ENCODE measurements around the gene CLIP2. TPM values are rescaled to one million over a fixed set of nuclear protein-coding genes. Genes with fewer than 3 reads are reported as not detected.
A peak's percentile ranks its signal among the peaks of the same experiment; 100 is the strongest.
"Not testable (repeated sequence)": the region's sequence is repeated elsewhere in the genome, so short reads cannot be mapped to it uniquely, and the experiment has no call there.

The CLIP2 gene
- total RNA-seq, 2 donors from 2014 or later, result 3.2 to 13.4 TPM

DNA sequence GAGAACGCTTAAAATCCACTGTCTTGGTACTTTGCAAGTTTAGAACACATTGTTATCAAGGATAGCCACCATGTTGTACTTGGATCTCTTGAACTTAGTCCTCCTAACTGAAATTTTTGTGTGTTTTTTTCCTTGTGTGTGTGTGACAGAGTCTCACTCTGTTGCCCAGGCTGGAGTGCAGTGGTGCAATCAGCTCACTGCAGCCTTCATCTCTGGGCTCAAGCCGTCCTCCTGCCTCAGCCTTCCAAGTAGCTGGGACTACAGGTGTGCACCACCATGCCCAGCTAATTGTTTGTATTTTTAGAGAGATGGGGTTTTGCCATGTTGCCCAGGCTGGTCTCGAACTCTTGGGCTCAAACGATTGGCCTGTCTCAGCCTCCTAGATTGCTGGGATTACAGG lies 130.0 kb downstream of the CLIP2 start:
- Mint-ChIP-seq H3K27ac (peak overlapping the region; percentile 57), H3K4me1 (peaks cover 11% of the 10 kb centered on the region)
- not testable (repeated sequence) for H3K9me3 ChIP-seq (ENCODE audit: control insufficient read depth, low read length, poor library complexity, severe bottlenecking); H3K4me3 Mint-ChIP-seq; H3K36me3 Mint-ChIP-seq (ENCODE audit: low read depth); DNase-seq; ATAC-seq; H3K27me3 Mint-ChIP-seq

DNA sequence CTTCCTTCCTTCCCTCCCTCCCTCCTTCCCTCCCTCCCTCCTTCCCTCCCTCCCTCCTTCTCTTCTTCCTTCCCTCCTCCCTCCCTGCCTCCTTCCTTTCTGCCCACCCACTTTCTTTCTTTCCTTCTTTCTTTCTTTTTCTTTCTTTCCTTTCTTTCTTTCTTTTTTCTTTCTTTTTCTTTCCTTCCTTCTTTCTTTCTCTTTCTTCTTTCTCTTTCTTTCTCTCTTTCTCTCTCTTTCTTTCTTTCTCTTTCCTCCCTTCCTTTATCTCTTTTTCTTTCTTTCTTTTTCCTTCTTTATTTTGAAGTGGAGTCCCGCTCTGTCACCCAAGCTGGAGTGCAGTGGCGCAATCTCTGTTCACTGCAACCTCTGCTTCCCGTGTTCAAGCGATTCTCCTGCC lies 130.8 kb downstream of the CLIP2 start:
- no peaks in the 10 kb centered on the region for H3K9me3 ChIP-seq (ENCODE audit: control insufficient read depth, low read length, poor library complexity, severe bottlenecking)
- Mint-ChIP-seq H3K36me3 (ENCODE audit: low read depth) (no peaks in the 10 kb centered on the region), H3K4me3 (no peak overlapping the region), H3K27ac (peak overlapping the region; percentile 91), H3K27me3 (no peaks in the 10 kb centered on the region), H3K4me1 (peaks cover 11% of the 10 kb centered on the region)
- ATAC-seq (no peak), DNase-seq (no peak)

DNA sequence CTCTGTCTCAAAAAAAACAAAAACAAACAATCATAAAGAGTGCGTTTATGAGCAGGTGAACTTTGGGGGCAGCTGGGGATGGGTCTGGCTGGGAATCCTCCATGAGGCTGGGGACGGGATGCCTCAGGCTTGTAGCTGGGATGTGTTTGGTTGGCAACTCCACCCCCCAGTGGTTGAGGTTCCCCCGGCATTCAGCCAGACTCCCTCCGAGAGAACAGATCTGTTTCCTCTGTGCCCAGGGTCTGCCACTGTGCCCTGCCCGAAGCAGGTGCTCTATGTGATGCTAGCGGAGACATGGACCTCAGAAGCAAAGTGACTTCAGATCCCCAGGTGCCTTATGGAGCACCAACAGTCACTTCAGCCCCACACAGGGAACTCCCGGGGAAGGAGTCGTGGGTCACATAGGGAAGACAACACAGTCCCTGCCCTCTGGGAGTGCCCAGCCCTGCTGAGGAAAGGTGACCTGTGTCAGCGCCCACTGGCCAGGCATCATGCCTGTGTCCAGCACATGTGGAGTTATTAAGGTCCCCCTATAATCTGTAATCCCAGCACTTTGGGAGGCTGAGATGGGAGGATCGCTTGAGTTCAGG lies 135.2 kb downstream of the CLIP2 start:
- ATAC-seq (no peak), DNase-seq (no peak)
- H3K9me3 ChIP-seq (ENCODE audit: control insufficient read depth, low read length, poor library complexity, severe bottlenecking), result no peaks in the 10 kb centered on the region
- peaks cover 6% of the 10 kb centered on the region for H3K4me1 Mint-ChIP-seq
- no peaks in the 10 kb centered on the region for H3K36me3 Mint-ChIP-seq (ENCODE audit: low read depth)
- no peak overlapping the region for H3K27ac Mint-ChIP-seq
- H3K27me3 Mint-ChIP-seq, result no peaks in the 10 kb centered on the region
- H3K4me3 Mint-ChIP-seq, result no peak overlapping the region

DNA sequence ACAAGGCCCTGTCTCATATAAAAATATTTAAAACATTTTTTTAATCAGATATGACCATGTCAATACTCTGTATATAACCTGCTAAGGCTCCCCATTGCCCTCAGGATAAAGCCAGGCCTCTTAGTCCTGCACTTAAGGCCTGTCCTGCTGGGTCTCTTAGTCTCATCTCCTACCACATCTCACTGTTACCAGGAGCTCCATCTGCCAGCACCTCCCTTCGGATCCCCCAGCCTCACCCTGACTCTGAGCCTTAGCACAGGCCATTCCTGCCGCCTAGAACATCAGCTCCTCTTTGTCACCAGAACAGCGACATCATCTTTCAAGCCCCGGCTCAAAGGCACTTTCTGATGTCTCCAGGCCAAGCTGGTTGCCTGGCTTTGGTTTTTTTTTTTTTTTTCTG lies 138.8 kb downstream of the CLIP2 start:
- Mint-ChIP-seq H3K27me3 (no peaks in the 10 kb centered on the region), H3K36me3 (ENCODE audit: low read depth) (no peaks in the 10 kb centered on the region), H3K27ac (peak overlapping the region; percentile 59), H3K4me3 (peak overlapping the region; percentile 31), H3K4me1 (no peaks in the 10 kb centered on the region)
- no peak for ATAC-seq
- H3K9me3 ChIP-seq (ENCODE audit: control insufficient read depth, low read length, poor library complexity, severe bottlenecking), result no peaks in the 10 kb centered on the region
- DNase-seq, result no peak

DNA sequence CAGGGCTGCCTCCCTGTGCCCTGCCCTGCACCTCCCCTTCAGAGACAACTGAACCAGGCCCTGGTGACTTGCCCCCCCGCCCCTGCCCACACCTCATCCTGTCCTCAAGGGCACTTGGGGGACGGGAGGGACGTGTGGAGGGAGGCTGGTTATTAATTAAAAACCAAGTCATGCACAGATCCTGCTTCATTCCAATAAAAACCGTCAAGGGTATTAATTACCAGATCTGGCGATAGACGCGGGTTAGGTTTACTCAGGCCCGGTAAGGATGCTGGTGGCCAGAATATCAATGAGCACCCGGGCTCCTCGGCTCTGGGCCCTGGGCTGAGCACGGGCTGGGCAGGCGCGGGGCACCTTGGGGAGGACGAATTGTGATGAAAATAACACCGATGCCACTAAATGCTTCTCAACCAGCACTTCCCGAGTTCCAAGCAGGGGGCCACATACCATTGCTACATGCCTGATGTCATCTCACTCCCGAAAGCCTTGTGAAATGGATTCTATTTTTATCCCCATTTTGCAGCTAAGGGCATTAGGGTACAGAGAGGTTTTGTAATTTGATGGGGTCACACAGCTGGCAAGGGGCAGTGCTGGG lies 140.0 kb downstream of the CLIP2 start:
- H3K36me3 Mint-ChIP-seq (ENCODE audit: low read depth), result no peaks in the 10 kb centered on the region
- no peak for DNase-seq
- no peaks in the 10 kb centered on the region for H3K9me3 ChIP-seq (ENCODE audit: control insufficient read depth, low read length, poor library complexity, severe bottlenecking)
- ATAC-seq, result no peak
- H3K4me1 Mint-ChIP-seq, result no peaks in the 10 kb centered on the region
- H3K4me3 Mint-ChIP-seq, result no peak overlapping the region
- no peaks in the 10 kb centered on the region for H3K27me3 Mint-ChIP-seq
- no peak overlapping the region for H3K27ac Mint-ChIP-seq

DNA sequence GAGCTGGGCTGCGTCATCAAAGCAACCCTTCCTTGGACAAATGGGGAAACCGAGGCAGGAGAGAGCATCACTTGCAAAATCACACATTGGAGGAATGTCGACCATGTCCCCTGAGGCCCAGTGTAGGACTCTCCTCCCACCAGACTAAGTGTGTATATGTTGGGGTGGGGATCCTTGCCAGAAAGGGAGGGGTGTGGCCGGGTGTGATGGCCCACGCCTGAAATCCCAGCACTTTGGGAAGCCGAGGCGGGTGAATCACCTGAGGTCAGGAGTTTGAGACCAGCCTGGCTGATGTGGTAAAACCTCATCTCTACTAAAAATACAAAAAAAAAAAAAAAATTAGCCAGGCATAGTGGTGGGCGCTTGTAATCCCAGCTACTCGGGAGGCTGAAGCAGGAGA lies 141.2 kb downstream of the CLIP2 start:
- not testable (repeated sequence) for H3K27ac Mint-ChIP-seq; H3K27me3 Mint-ChIP-seq; ATAC-seq; DNase-seq; H3K36me3 Mint-ChIP-seq (ENCODE audit: low read depth); H3K9me3 ChIP-seq (ENCODE audit: control insufficient read depth, low read length, poor library complexity, severe bottlenecking); H3K4me3 Mint-ChIP-seq; H3K4me1 Mint-ChIP-seq

DNA sequence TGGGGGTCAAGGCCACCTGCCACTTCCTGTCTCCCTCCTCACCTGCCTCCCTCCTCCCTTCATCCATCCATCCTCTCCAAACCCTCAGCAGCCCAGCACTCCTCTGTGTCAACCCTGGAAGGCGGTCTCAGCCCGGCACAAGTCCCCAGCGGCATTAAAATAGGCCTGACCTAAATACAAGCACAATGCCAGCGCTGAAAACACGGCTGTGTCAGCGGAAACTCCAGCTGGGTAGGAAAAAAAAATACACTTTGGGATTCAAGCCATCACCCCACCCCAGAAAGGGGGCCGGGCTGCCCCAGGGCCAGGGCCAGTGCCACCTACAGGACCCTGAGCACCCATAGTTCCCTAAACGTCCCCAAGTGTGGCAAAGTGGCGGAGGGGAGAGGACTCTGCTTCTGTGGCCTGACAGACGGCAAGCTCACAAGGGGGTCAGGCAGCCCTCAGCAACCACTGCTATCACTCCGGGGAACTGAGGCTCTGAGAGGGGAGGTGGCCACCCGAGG lies 141.8 kb downstream of the CLIP2 start:
- Mint-ChIP-seq H3K27me3 (no peaks in the 10 kb centered on the region), H3K27ac (no peak overlapping the region), H3K4me3 (no peak overlapping the region), H3K4me1 (no peaks in the 10 kb centered on the region), H3K36me3 (ENCODE audit: low read depth) (no peaks in the 10 kb centered on the region)
- DNase-seq, result no peak
- H3K9me3 ChIP-seq (ENCODE audit: control insufficient read depth, low read length, poor library complexity, severe bottlenecking), result no peaks in the 10 kb centered on the region
- ATAC-seq, result no peak

DNA sequence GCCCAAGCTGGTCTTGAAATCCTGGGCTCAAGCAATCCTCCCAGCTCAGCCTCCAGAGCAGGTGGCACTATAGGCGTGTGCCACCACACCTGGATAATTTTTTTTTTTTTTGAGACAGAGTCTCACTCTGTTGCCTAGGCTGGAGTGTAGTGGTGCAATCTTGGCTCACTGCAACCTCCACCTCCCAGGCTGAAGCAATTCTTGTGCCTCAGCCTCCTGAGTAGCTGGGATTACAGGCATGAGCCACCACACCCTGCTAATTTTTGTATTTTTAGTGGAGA lies 148.0 kb downstream of the CLIP2 start:
- DNase-seq; ATAC-seq; H3K4me3 Mint-ChIP-seq; H3K36me3 Mint-ChIP-seq (ENCODE audit: low read depth); H3K27ac Mint-ChIP-seq; H3K4me1 Mint-ChIP-seq; H3K9me3 ChIP-seq (ENCODE audit: control insufficient read depth, low read length, poor library complexity, severe bottlenecking); H3K27me3 Mint-ChIP-seq: not testable (repeated sequence)

DNA sequence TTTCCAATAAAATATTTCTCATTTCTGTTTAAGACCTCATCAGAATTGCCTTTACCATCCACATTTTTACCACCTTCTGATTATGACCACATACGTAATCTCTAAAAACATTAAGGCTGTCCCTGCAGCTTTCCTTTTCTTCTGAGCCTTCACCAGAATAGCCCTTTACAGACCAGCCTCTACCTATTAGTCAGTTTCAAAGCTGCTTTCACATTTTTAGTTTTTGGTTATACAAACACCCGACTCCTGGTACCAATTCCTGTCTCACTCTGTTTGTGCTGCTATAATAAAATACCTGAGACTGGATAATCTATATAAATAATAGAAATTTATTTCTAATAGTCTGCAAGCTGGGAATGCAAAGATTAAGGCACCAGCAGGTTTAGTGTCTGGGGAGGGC lies 149.1 kb downstream of the CLIP2 start:
- DNase-seq (no peak), ATAC-seq (no peak)
- H3K36me3 Mint-ChIP-seq (ENCODE audit: low read depth), result peaks cover 2% of the 10 kb centered on the region
- no peak overlapping the region for H3K4me3 Mint-ChIP-seq
- H3K27me3 Mint-ChIP-seq, result peaks cover 8% of the 10 kb centered on the region
- no peak overlapping the region for H3K27ac Mint-ChIP-seq
- no peaks in the 10 kb centered on the region for H3K9me3 ChIP-seq (ENCODE audit: control insufficient read depth, low read length, poor library complexity, severe bottlenecking)
- no peaks in the 10 kb centered on the region for H3K4me1 Mint-ChIP-seq

DNA sequence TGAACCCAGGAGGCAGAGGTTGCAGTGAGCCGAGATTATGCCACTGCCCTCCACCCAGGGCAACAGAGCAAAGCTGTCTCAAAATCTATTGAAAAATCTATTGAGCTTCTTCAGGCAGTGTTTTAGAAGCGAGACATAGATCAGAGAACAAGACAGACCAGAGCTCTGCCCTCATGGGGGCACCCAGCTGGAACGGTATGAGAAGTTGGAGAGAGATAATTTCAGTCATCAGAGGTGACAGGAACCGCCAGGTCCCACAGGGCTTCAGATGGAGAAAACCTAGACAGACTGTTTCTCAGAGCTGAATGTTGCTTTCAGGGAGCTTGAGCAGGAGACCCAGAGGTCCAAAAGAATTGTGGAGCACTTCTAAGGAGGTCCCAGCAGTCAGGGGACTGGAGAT lies 150.3 kb downstream of the CLIP2 start:
- no peaks in the 10 kb centered on the region for H3K9me3 ChIP-seq (ENCODE audit: control insufficient read depth, low read length, poor library complexity, severe bottlenecking)
- Mint-ChIP-seq H3K36me3 (ENCODE audit: low read depth) (peaks cover 2% of the 10 kb centered on the region), H3K27me3 (peaks cover 8% of the 10 kb centered on the region), H3K4me3 (no peak overlapping the region), H3K27ac (no peak overlapping the region), H3K4me1 (peaks cover 4% of the 10 kb centered on the region)
- no peak for DNase-seq
- ATAC-seq, result no peak

DNA sequence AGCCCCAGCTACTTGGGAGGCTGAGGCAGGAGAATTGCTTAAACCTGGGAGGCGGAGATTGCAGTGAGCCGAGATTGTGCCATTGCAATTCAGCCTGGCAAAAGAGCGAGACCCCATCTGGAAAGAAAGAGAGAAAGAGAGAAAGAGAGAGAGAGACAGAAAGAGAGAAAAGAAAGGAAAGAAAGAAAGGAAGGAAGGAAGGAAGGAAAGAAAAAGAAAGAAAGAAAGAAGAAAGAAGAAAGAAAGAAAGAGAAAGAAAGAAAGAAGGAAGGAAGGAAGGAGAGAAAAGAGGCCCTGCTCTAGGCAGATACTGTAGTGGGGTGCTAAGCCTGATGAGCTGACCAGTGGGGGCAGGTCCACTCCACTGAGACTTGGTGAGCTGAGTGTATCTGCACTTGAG lies 150.9 kb downstream of the CLIP2 start:
- H3K9me3 ChIP-seq (ENCODE audit: control insufficient read depth, low read length, poor library complexity, severe bottlenecking); H3K27me3 Mint-ChIP-seq; H3K4me3 Mint-ChIP-seq; H3K4me1 Mint-ChIP-seq; H3K27ac Mint-ChIP-seq; ATAC-seq; H3K36me3 Mint-ChIP-seq (ENCODE audit: low read depth); DNase-seq: not testable (repeated sequence)

DNA sequence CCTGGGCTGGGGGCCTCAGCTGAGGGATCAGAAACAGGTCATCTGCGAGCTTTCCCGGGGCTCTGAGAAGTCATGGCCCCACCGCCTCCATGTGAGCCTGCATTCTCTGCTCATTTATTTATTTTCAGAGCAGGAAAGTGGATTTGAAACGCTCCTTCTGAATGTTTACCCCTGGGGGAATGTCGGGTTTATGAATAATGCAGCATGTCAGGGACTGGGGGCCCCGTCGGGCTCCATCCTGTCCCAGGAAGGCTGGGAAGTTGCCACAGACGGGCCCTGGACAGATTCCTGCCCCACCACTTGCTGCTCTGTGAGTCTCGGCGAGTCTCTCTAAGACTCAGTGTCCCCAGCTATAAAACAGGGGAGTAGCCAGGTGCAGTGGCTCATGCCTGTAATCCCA lies 152.6 kb downstream of the CLIP2 start:
- H3K4me1 Mint-ChIP-seq, result peaks cover 4% of the 10 kb centered on the region
- ATAC-seq (no peak), DNase-seq (no peak)
- no peak overlapping the region for H3K27ac Mint-ChIP-seq
- H3K36me3 Mint-ChIP-seq (ENCODE audit: low read depth), result peaks cover 2% of the 10 kb centered on the region
- no peaks in the 10 kb centered on the region for H3K9me3 ChIP-seq (ENCODE audit: control insufficient read depth, low read length, poor library complexity, severe bottlenecking)
- no peak overlapping the region for H3K4me3 Mint-ChIP-seq
- peaks cover 8% of the 10 kb centered on the region for H3K27me3 Mint-ChIP-seq

DNA sequence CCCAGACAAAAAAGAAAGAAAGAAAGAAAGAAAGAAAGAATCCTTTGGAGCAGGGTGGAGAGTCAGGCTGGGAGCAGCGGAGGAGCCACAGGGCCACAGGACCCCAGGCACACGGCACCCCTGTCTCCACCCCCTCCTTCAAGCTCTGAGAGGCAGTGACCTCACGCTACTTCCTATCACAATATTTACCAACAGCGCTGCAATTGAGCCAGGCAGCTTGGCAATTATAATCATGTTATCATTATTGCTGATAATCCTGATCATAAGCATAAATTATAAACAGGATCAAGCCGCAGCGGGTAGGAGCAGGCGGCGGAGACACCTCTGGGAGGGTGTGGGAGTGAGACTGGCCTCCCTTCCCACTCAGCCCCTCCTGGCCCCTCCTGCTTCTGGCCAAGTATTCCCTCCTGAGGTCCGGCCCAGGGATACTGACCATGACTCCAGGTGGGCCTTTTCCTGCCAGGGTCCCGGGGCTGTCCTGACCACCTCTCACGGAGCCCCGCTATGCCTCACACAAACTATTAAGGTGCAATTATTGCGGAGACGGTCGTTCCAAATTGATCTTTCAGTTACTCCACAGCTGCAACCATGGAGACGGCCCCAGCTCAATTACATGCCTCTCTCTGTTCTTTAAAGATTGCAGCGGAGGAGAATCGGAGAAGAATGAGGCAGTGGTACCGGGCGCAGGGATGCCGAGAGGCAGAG lies 154.5 kb downstream of the CLIP2 start:
- H3K9me3 ChIP-seq (ENCODE audit: control insufficient read depth, low read length, poor library complexity, severe bottlenecking), result no peaks in the 10 kb centered on the region
- Mint-ChIP-seq H3K36me3 (ENCODE audit: low read depth) (peaks cover 2% of the 10 kb centered on the region), H3K27ac (no peak overlapping the region), H3K4me3 (no peak overlapping the region), H3K4me1 (peaks cover 4% of the 10 kb centered on the region), H3K27me3 (peaks cover 8% of the 10 kb centered on the region)
- DNase-seq (no peak), ATAC-seq (no peak)

DNA sequence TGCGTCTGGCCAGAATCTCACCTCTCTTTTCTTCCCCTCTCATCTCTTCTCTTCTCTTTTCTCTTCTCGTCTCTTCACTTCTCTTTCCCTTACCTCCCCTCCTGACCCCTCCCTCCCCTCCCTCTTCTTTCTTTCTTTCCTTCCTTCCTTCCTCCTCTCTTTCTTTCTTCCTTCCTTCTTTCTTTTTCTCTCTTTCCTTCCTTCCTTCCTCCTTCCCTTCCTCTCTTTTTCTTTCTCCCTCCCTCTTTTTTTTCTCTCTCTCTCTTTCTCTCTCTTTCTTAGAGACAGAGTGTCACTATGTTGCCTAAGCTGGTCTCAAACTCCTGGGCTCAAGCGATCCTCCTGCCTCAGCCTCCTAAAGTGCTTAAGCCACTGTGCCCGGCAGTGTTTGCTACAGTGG lies 159.9 kb downstream of the CLIP2 start:
- Mint-ChIP-seq H3K27ac (no peak overlapping the region), H3K27me3 (no peaks in the 10 kb centered on the region), H3K36me3 (ENCODE audit: low read depth) (no peaks in the 10 kb centered on the region), H3K4me1 (peaks cover 16% of the 10 kb centered on the region), H3K4me3 (no peak overlapping the region)
- DNase-seq (no peak), ATAC-seq (no peak)
- no peaks in the 10 kb centered on the region for H3K9me3 ChIP-seq (ENCODE audit: control insufficient read depth, low read length, poor library complexity, severe bottlenecking)
